ENCODE measurements around the gene CDK11B.

- no peak for TF ChIP-seq POLR2A (IDR thresholded peaks at IDR 0.05)
- TF ChIP-seq, protein P1, sequence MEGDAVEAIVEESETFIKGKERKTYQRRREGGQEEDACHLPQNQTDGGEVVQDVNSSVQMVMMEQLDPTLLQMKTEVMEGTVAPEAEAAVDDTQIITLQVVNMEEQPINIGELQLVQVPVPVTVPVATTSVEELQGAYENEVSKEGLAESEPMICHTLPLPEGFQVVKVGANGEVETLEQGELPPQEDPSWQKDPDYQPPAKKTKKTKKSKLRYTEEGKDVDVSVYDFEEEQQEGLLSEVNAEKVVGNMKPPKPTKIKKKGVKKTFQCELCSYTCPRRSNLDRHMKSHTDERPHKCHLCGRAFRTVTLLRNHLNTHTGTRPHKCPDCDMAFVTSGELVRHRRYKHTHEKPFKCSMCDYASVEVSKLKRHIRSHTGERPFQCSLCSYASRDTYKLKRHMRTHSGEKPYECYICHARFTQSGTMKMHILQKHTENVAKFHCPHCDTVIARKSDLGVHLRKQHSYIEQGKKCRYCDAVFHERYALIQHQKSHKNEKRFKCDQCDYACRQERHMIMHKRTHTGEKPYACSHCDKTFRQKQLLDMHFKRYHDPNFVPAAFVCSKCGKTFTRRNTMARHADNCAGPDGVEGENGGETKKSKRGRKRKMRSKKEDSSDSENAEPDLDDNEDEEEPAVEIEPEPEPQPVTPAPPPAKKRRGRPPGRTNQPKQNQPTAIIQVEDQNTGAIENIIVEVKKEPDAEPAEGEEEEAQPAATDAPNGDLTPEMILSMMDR (IDR thresholded peaks at IDR 0.05): no peak
Observed at GRCh38 chr1:1603671-1604373, 55.0 kb downstream of the CDK11B start.
